ENCODE results near the gene FMNL2. TPM values are rescaled to one million over a fixed set of nuclear protein-coding genes. Genes with fewer than 3 reads are reported as not detected.

The FMNL2 gene
- total RNA-seq, 4 donors from 2014 or later = 50.5 to 96.7 (median 79.6) TPM

DNA sequence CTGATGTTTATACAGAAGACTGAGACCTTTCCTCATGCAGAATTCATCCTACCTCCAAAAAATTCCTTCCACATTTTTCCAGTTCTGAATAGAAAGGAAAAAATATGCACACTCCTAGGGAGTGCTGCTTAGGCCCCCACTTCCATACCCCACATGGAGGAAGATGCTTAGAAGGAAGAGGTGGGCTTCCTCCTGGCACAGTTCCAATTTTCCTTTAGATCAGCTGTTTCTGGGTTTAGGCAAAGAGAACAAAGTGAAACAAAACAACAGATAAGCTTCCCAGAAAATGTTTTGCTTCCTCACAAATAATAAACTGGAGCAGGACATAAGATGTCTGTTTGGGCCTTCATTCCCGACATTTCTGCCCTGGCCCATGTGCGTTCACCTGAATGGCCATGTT, 209.7 kb downstream of the FMNL2 start:
- TF ChIP-seq, protein P1, sequence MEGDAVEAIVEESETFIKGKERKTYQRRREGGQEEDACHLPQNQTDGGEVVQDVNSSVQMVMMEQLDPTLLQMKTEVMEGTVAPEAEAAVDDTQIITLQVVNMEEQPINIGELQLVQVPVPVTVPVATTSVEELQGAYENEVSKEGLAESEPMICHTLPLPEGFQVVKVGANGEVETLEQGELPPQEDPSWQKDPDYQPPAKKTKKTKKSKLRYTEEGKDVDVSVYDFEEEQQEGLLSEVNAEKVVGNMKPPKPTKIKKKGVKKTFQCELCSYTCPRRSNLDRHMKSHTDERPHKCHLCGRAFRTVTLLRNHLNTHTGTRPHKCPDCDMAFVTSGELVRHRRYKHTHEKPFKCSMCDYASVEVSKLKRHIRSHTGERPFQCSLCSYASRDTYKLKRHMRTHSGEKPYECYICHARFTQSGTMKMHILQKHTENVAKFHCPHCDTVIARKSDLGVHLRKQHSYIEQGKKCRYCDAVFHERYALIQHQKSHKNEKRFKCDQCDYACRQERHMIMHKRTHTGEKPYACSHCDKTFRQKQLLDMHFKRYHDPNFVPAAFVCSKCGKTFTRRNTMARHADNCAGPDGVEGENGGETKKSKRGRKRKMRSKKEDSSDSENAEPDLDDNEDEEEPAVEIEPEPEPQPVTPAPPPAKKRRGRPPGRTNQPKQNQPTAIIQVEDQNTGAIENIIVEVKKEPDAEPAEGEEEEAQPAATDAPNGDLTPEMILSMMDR (IDR thresholded peaks at IDR 0.05; ENCODE audit: low read depth) = no peak

DNA sequence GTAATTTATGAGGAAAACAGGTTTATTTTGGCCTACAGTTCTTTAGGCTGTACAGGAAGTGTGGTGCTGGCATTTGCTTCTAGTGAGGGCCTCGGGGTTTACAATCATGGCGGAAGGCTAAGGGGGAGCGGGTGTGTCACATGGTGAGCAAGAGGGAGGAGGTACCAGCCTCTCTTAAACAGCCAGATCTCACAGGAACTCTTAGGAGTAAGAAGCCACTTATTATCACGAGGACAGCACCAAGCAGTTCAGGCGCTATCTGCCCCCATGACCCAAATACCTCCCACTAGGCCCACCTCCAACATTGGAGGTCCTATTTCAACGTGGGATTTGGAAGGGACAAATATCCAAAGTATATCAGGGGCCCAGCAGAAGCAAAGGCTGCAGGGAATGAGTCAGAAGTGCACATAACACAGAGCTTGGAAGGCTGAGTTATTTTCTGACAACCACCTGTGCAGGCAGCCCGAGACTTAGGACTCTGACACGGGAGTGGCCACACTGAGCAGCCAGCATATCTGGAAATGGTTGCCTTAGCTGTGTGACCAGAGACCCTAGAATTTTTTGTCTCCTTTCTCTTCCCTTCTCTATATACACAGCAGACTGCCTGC, 211.4 kb downstream of the FMNL2 start:
- TF ChIP-seq, protein P1 (IDR thresholded peaks at IDR 0.05; ENCODE audit: low read depth) = no peak

DNA sequence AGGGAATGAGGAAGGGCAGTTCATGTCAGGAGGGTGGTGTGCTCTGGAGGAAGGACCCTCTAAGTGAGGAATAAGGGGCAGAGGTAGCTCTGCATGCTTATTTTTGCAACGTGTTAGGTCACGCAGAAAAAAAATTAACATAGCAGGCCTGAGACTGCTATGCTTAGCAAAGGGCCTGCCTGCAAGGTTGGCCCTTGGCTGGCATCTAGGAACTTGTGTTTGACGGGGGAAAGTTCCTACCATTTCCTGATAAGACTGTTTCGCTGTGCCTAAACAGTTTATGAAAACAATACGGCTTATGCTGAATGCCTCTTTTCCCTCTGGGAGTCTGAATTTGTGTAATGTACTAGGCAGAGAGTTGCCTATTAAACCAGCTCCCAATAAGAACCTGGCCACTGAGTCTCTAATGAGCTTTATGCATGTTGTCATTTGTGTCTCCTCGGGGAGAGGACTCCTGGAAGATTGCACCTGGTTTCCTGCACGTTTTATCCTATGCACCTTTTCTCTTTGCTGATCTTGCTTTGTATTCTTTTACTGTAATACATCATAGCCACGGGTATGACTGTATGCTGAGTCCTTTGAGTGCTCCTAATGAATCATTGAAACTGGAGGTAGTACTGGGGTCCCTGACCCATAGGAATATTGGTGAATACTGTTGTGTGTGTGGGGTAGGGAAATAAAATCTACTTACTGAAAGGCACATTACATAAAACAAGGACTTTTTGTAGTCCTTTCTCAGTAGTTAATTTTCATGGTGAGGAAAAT, 213.3 kb downstream of the FMNL2 start:
- TF ChIP-seq, protein P1 (IDR thresholded peaks at IDR 0.05; ENCODE audit: low read depth) = no peak

DNA sequence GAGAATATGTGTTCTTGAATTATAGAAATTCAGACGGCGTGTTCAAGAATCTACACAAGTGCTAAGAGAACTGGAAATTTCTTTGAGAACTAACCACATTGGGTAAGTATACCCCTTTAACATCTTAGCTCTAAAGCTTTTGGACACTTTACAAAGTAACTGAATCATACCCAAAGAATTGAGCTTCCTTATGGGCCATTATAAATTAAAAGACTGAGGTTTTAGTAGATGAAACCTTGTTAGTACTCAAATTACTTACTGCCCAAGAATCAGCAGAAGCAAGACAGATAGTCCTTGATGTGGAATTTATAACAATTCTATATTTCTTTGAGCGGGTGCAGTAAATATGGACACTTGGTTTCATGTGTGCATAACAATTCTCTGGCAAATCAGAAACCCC, 214.0 kb downstream of the FMNL2 start:
- TF ChIP-seq, protein P1 (IDR thresholded peaks at IDR 0.05; ENCODE audit: low read depth) = no peak

DNA sequence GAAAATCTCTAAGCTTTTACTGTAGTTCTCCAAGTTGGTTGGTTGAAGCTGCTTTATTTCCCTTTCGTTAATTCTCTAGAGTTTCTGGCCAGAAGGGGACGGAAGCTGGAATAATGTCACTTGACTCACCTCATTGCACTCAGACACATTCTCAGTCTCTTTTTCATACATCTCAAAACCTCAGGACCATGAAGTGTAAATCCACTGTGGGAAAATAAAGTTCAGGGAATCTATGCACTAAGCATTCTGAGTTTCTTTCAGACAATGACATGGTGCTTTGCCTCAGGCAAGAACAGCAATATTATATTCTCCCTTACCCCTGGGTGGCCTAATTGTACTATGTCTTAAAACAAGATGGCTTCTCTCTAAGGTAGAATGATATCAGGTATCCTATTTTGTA, 214.4 kb downstream of the FMNL2 start:
- TF ChIP-seq, protein P1 (IDR thresholded peaks at IDR 0.05; ENCODE audit: low read depth) = no peak

DNA sequence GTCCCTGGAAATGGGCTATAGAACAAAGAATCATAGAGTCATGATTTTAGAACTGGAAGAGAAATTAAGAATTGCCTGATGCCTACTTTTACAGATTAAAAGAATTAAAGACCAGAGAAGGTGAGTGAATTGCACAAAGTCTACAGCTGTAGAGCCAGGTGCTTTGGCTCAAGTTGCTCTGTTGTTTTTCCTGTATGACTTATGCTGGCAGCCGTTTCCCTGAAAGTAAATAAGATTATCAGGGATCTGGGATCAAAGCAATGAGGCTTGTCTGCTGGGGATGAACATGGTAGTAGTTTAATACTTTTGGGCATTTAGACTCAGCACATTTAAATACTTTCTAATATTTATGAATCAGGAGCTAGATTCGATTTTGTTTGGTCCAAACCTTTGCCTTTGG, 215.4 kb downstream of the FMNL2 start:
- TF ChIP-seq, protein P1 (IDR thresholded peaks at IDR 0.05; ENCODE audit: low read depth) = no peak

DNA sequence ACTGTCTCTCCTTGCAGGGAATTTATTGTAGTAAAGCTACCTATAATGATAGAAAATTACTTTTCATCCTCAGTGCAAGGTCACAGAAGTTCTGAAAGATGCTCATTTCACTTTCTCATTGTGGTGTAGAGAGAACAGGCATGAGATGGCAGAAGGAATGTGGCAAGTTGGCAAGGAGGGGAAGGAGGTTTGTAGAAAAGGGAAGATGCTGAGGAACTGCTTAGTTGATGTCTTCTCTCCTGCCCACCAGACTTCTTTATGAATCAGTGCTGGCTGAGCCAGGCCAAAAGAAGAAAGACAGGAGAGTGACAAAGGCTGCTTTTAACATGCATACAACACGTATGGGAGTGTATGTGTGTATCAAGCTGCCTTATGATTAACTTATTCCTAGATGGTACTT, 217.9 kb downstream of the FMNL2 start:
- TF ChIP-seq, protein P1 (IDR thresholded peaks at IDR 0.05; ENCODE audit: low read depth) = no peak
